Measurements from ENCODE around the gene NEK6.

DNA sequence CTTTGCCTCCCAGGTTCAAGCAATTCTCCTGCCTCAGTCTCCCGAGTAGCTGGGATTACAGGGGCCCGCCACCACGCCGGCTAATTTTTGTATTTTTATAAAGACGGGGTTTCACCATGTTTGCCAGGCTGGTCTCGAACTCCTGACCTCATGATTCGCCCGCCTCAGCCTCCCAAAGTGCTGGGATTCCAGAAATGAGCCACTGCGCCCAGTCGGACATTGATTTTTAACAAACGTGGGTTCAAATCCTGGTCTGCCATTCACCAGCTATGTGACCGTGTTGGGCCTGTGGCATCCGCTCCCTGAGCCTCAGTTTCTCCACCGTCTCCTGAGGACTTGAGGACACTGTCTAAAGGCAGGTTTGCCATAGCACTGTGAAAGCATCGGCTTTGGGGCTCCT, 41.8 kb upstream of the NEK6 start:
- TF ChIP-seq CTCF (IDR thresholded peaks at IDR 0.05; ENCODE audit: low read depth, low read length) (no peak), POLR2A (IDR thresholded peaks at IDR 0.05; ENCODE audit: extremely low read depth, insufficient read length) (no peak), MAX (IDR thresholded peaks at IDR 0.05; ENCODE audit: low read depth, low read length) (no peak)

Data from NB4 (cell line).